Mesothelial cell of epicardium (in vitro differentiated cells): Measurements from ENCODE around the gene CENPL. TPM values are rescaled to one million over a fixed set of nuclear protein-coding genes. Genes with fewer than 3 reads are reported as not detected.

Experiments
- DNase-seq, 2 experiments: peaks; one replicate each; pipeline ENCODE4 v3.0.0; 2021; ENCODE audit warnings: low spot score in 2 of 2; ENCODE audit not compliant: unreplicated experiment in 2 of 2
- H3K27ac Mint-ChIP-seq: 2 replicates; pipeline ENCODE4 v1.8.0; 2021; ENCODE audit warnings: mixed read lengths
- H3K27me3 Mint-ChIP-seq: 2 replicates; pipeline ENCODE4 v1.8.0; 2021; ENCODE audit warnings: low read depth, mixed read lengths
- H3K36me3 Mint-ChIP-seq: 2 replicates; pipeline ENCODE4 v1.8.0; 2021; ENCODE audit warnings: mixed read lengths
- H3K4me1 Mint-ChIP-seq: 2 replicates; pipeline ENCODE4 v1.8.0; 2021; ENCODE audit warnings: mixed read lengths
- H3K4me3 Mint-ChIP-seq: 2 replicates; pipeline ENCODE4 v1.8.0; 2021; ENCODE audit warnings: mild to moderate bottlenecking, moderate library complexity, mixed read lengths
- H3K9me3 Mint-ChIP-seq: 2 replicates; pipeline ENCODE4 v1.8.0; 2021; ENCODE audit warnings: mixed read lengths
- CTCF ChIP-seq: fragments of 200-600 bp; sonication (generic); IDR thresholded peaks from one replicate; pipeline ENCODE4 v1.5.0; 2021; ENCODE audit warnings: antibody characterized with exemption; ENCODE audit not compliant: unreplicated experiment
- total RNA-seq: library from RNA; stranded (reverse); gene quantifications from 3 replicates; pipeline ENCODE4 v1.2.1, GENCODE V29; 2021

CENPL gene
- total RNA-seq, 1 donor from 2014 or later, result 12.0 TPM

DNA sequence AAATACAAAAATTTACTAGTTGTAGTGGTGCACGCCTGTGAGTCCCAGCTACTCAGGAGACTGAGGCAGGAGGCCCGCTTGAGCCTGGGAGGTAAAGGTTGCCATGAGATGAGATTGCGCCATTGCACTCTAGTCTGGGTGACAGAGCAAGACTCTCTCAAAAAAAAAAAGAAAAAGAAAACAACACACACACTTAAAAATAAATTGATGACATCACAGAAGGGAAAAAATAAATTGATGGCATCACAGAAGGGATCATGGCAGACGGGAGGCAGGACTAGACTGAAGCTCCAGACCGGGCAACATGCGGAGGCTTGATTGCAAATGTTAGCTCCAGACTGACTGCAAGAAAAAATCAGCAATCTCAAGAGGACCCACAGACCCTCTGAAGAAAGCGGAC lies 66.6 kb downstream of the CENPL start:
- DNase-seq, result no peak
- H3K36me3 Mint-ChIP-seq, result peaks cover 80% of the 10 kb centered on the region
- no peak for TF ChIP-seq CTCF
- H3K27ac Mint-ChIP-seq, result no peak overlapping the region
- no peak overlapping the region for H3K4me3 Mint-ChIP-seq
- peaks cover 42% of the 10 kb centered on the region for H3K9me3 Mint-ChIP-seq
- H3K27me3 Mint-ChIP-seq, result no peaks in the 10 kb centered on the region
- H3K4me1 Mint-ChIP-seq, result no peaks in the 10 kb centered on the region

GRCh38 chr1:173757666-173758065 lies 67.0 kb downstream of the CENPL start:
- peaks cover 76% of the 10 kb centered on the region for H3K36me3 Mint-ChIP-seq
- no peak for TF ChIP-seq CTCF
- H3K27me3 Mint-ChIP-seq, result no peaks in the 10 kb centered on the region
- no peaks in the 10 kb centered on the region for H3K4me1 Mint-ChIP-seq
- peaks cover 37% of the 10 kb centered on the region for H3K9me3 Mint-ChIP-seq
- H3K27ac Mint-ChIP-seq, result no peak overlapping the region
- DNase-seq, result no peak
- H3K4me3 Mint-ChIP-seq, result no peak overlapping the region

GRCh38 chr1:173753830-173754229 lies 70.9 kb downstream of the CENPL start:
- Mint-ChIP-seq H3K4me3 (no peak overlapping the region), H3K36me3 (peaks cover 45% of the 10 kb centered on the region), H3K27ac (no peak overlapping the region), H3K4me1 (no peaks in the 10 kb centered on the region), H3K9me3 (no peaks in the 10 kb centered on the region), H3K27me3 (no peaks in the 10 kb centered on the region)
- TF ChIP-seq CTCF, result no peak
- DNase-seq, result no peak

Other genes starting within 250 kb of the CENPL start
- 0.93 to 1.2 TPM (median 1.00 TPM) in 3 replicates for gene SLC9C2, start 221.8 kb downstream of the CENPL start, total RNA-seq
- gene TEX50, start 189.5 kb downstream of the CENPL start, total RNA-seq, result not detected in 3 replicates
- gene ANKRD45, start 155.0 kb downstream of the CENPL start, total RNA-seq, result 0.38 to 0.60 TPM (median 0.49 TPM) in 3 replicates
- 24.0 to 26.3 TPM (median 25.1 TPM) in 3 replicates for gene KLHL20, start 109.9 kb downstream of the CENPL start, total RNA-seq
- gene DARS2, start 210 bp downstream of the CENPL start, total RNA-seq, result 14.5 to 15.1 TPM (median 14.6 TPM) in 3 replicates
- 631 to 658 TPM (median 655 TPM) in 3 replicates for gene GAS5, start 43.1 kb upstream of the CENPL start, total RNA-seq
- 16.9 to 19.3 TPM (median 17.9 TPM) in 3 replicates for gene ZBTB37, start 43.5 kb upstream of the CENPL start, total RNA-seq
- 0.22 to 0.27 TPM (median 0.23 TPM) in 3 replicates for gene SERPINC1, start 92.4 kb upstream of the CENPL start, total RNA-seq
- gene RC3H1, start 197.5 kb upstream of the CENPL start, total RNA-seq, result 43.7 to 52.0 TPM (median 48.1 TPM) in 3 replicates